H1 (cell line): ENCODE results near the gene PRICKLE2. TPM values are rescaled to one million over a fixed set of nuclear protein-coding genes. Genes with fewer than 3 reads are reported as not detected.

Experiments
- CTCF ChIA-PET: fragments of 300-600 bp; sonication (Branson Sonifier 250); formaldehyde crosslinking; loops from one replicate; lab custom pipeline; 2021; ENCODE audit not compliant: partially characterized antibody; lab: Charles Lee
- POLR2A ChIA-PET: fragments of 300-600 bp; sonication (Branson Sonifier 250); formaldehyde crosslinking; loops from one replicate; lab custom pipeline; 2021; ENCODE audit warnings: inconsistent platforms; ENCODE audit not compliant: partially characterized antibody; lab: Charles Lee
- DNase-seq, 2 experiments: peaks; one replicate each; pipeline versions ENCODE4 v3.0.0 to v3.0.0-alpha.2; 2010 to 2022; ENCODE audit warnings: low spot score in 2 of 2, low read depth in 1 of 2, mixed read lengths in 1 of 2
- FAIRE-seq: peaks from 2 replicates; lab custom pipeline; 2011; peaks lifted over from hg19 to GRCh38; lab: Jason Lieb, UNC
- H2AFZ ChIP-seq: 2 replicates; pipeline ENCODE4 v1.8.1; 2012; ENCODE audit warnings: low read length, inconsistent platforms
- H2AK5ac ChIP-seq: 2 replicates; pipeline ENCODE4 v1.6.1; 2013; ENCODE audit warnings: low read depth, low read length
- H2BK120ac ChIP-seq: replicated peaks from 2 replicates; pipeline ENCODE3; 2013; ENCODE audit warnings: low read depth, low read length, inconsistent platforms
- H2BK12ac ChIP-seq: 2 replicates; pipeline ENCODE4 v1.6.1; 2013; ENCODE audit warnings: low read depth, low read length
- H2BK15ac ChIP-seq: 2 replicates; pipeline ENCODE4 v1.6.1; 2013; ENCODE audit warnings: low read length
- H2BK20ac ChIP-seq: 2 replicates; pipeline ENCODE4 v1.6.1; 2013; ENCODE audit warnings: low read length
- H2BK5ac ChIP-seq: 2 replicates; pipeline ENCODE4 v1.6.1; 2013; ENCODE audit warnings: low read depth, low read length
- H3K14ac ChIP-seq: 2 replicates; pipeline ENCODE4 v1.6.1; 2013; ENCODE audit warnings: inconsistent platforms; ENCODE audit not compliant: insufficient read length
- H3K18ac ChIP-seq: 2 replicates; pipeline ENCODE4 v1.6.1; 2013; ENCODE audit warnings: low read length; ENCODE audit errors: extremely low read depth
- H3K23ac ChIP-seq: 2 replicates; pipeline ENCODE4 v1.6.1; 2013; ENCODE audit warnings: inconsistent platforms; ENCODE audit not compliant: insufficient read length
- H3K23me2 ChIP-seq: 2 replicates; pipeline ENCODE4 v1.6.1; 2013; ENCODE audit warnings: low read depth, low read length
- H3K27ac ChIP-seq: 2 replicates; pipeline ENCODE4 v1.6.1; 2011; ENCODE audit warnings: low read depth, low read length, inconsistent platforms
- H3K27me3 ChIP-seq, 4 experiments: replicated peaks in 1 of 4; 1 replicate in 1 of 4; 2 replicates in 3 of 4; pipeline versions ENCODE4 v1.6.1 to v1.8.1; 2011 to 2013; ENCODE audit warnings: low read length in 3 of 4, mild to moderate bottlenecking in 3 of 4, inconsistent platforms in 2 of 4, mixed read lengths in 2 of 4, moderate library complexity in 1 of 4; ENCODE audit not compliant: control insufficient read depth in 3 of 4, insufficient read depth in 3 of 4; ENCODE audit errors: extremely low read depth in 1 of 4
- H3K36me3 ChIP-seq, 4 experiments: 2 replicates each; pipeline versions ENCODE4 v1.6.1 to v1.8.1; 2011 to 2013; ENCODE audit warnings: mild to moderate bottlenecking in 4 of 4, low read length in 3 of 4, moderate library complexity in 2 of 4, control low read depth in 1 of 4, inconsistent platforms in 1 of 4; ENCODE audit not compliant: insufficient read depth in 4 of 4, control insufficient read depth in 2 of 4
- H3K4ac ChIP-seq: replicated peaks from 2 replicates; pipeline ENCODE3; 2013; ENCODE audit warnings: low read length, low read depth, mixed read lengths, inconsistent platforms; ENCODE audit not compliant: insufficient read length
- H3K4me1 ChIP-seq, 4 experiments: replicated peaks in 1 of 4; 1 replicate in 1 of 4; 2 replicates in 3 of 4; pipeline versions ENCODE4 v1.6.1 to v1.8.1; 2011 to 2013; ENCODE audit warnings: low read length in 3 of 4, inconsistent platforms in 2 of 4, mixed read lengths in 1 of 4; ENCODE audit not compliant: insufficient read depth in 4 of 4, control insufficient read depth in 3 of 4
- H3K4me2 ChIP-seq, 2 experiments: 2 replicates each; pipeline versions ENCODE4 v1.6.1 to v1.8.1; 2011 to 2013; ENCODE audit warnings: low read depth in 2 of 2, low read length in 2 of 2, control low read depth in 1 of 2, inconsistent platforms in 1 of 2, mild to moderate bottlenecking in 1 of 2; ENCODE audit not compliant: insufficient read depth in 1 of 2
- H3K4me3 ChIP-seq, 4 experiments: fragments of 200-600, 300-600 bp in 1 of 4; sonication (generic), shearing (Covaris generic), sonication (Bioruptor Twin) in 1 of 4; 2 replicates each; pipeline versions ENCODE4 v1.5.1 to v1.8.1; 2011 to 2016; ENCODE audit warnings: low read length in 4 of 4, low read depth in 3 of 4, control low read depth in 2 of 4, inconsistent platforms in 2 of 4, mild to moderate bottlenecking in 2 of 4, mixed read lengths in 1 of 4, moderate library complexity in 1 of 4; ENCODE audit not compliant: insufficient read depth in 2 of 4; ENCODE audit errors: extremely low read depth in 1 of 4
- H3K56ac ChIP-seq: replicated peaks from 2 replicates; pipeline ENCODE3; 2013; ENCODE audit warnings: low read depth, mild to moderate bottlenecking, mixed read lengths, low read length, inconsistent platforms; ENCODE audit not compliant: insufficient read length
- H3K79me1 ChIP-seq: 2 replicates; pipeline ENCODE4 v1.6.1; 2013; ENCODE audit warnings: low read depth, low read length, control low read depth
- H3K79me2 ChIP-seq, 2 experiments: 2 replicates each; pipeline versions ENCODE4 v1.6.1 to v1.8.1; 2012 to 2013; ENCODE audit warnings: low read length in 2 of 2, mild to moderate bottlenecking in 2 of 2, inconsistent platforms in 1 of 2; ENCODE audit not compliant: insufficient read depth in 2 of 2, control insufficient read depth in 1 of 2
- H3K9ac ChIP-seq, 4 experiments: replicated peaks in 1 of 4; 1 replicate in 1 of 4; 2 replicates in 3 of 4; pipeline versions ENCODE4 v1.6.1 to v1.8.1; 2011 to 2013; ENCODE audit warnings: low read depth in 3 of 4, low read length in 3 of 4, control low read depth in 2 of 4, mild to moderate bottlenecking in 2 of 4, moderate library complexity in 2 of 4, inconsistent platforms in 1 of 4; ENCODE audit errors: extremely low read depth in 1 of 4
- H3K9me3 ChIP-seq, 2 experiments: 2 replicates each; pipeline versions ENCODE4 v1.6.1 to v1.8.1; 2012 to 2013; ENCODE audit warnings: mild to moderate bottlenecking in 2 of 2, moderate library complexity in 2 of 2, control low read depth in 1 of 2, inconsistent platforms in 1 of 2, low read depth in 1 of 2, low read length in 1 of 2, mixed read lengths in 1 of 2; ENCODE audit not compliant: insufficient read depth in 2 of 2
- H4K20me1 ChIP-seq, 2 experiments: replicated peaks in 1 of 2; 2 replicates each; pipeline versions ENCODE3 to v1.8.1; 2011 to 2013; ENCODE audit warnings: inconsistent platforms in 2 of 2, low read length in 2 of 2, mild to moderate bottlenecking in 1 of 2; ENCODE audit not compliant: insufficient read depth in 2 of 2, control insufficient read depth in 1 of 2
- H4K5ac ChIP-seq: 2 replicates; pipeline ENCODE4 v1.6.1; 2013; ENCODE audit warnings: low read length, low read depth, mixed read lengths, inconsistent platforms; ENCODE audit not compliant: insufficient read length
- H4K8ac ChIP-seq: 2 replicates; pipeline ENCODE4 v1.8.0; 2013; ENCODE audit warnings: mild to moderate bottlenecking, moderate library complexity, low read length, inconsistent platforms; ENCODE audit not compliant: insufficient read depth; ENCODE audit errors: extremely low read depth
- H4K91ac ChIP-seq: replicated peaks from 2 replicates; pipeline ENCODE3; 2013; ENCODE audit warnings: low read length, mixed read lengths, inconsistent platforms; ENCODE audit not compliant: insufficient read length
- ATF3 ChIP-seq: IDR thresholded peaks from 2 replicates; pipeline ENCODE4 v1.6.1; 2011; ENCODE audit warnings: low read depth, mild to moderate bottlenecking, low read length; ENCODE audit not compliant: insufficient read depth
- CHD2 ChIP-seq: IDR thresholded peaks from 2 replicates; pipeline ENCODE4 v1.6.1; 2012; ENCODE audit warnings: low read length, improper control_type of control experiment
- EZH2 ChIP-seq: fragments of 200-600 bp; sonication (generic); IDR thresholded peaks from 2 replicates; pipeline ENCODE4 v1.7.1; 2012; ENCODE audit warnings: low read depth, mild to moderate bottlenecking, moderate library complexity, low read length, inconsistent platforms; ENCODE audit not compliant: severe bottlenecking
- FOSL1 ChIP-seq: IDR thresholded peaks from 2 replicates; pipeline ENCODE4 v1.6.1; 2011; ENCODE audit warnings: mild to moderate bottlenecking, low read depth, low read length, moderate library complexity; ENCODE audit not compliant: insufficient read depth
- HDAC6 ChIP-seq: IDR thresholded peaks from one replicate; pipeline ENCODE4 v1.7.1; 2012; ENCODE audit warnings: low read depth, mild to moderate bottlenecking, inconsistent platforms, low read length, moderate library complexity
- JUND ChIP-seq: IDR thresholded peaks from 2 replicates; pipeline ENCODE4 v1.6.1; 2011; ENCODE audit warnings: mild to moderate bottlenecking, improper control_type of control experiment, low read length
- PHF8 ChIP-seq: fragments of 200-600 bp; sonication (generic); conservative IDR thresholded peaks from 2 replicates; pipeline ENCODE4 v1.7.1; 2012; ENCODE audit warnings: low read depth, mild to moderate bottlenecking, inconsistent platforms, low read length, moderate library complexity
- SAP30 ChIP-seq: fragments of 300-600 bp; sonication (generic); IDR thresholded peaks from 2 replicates; pipeline ENCODE4 v1.7.1; 2012; ENCODE audit warnings: low read length, moderate library complexity, mild to moderate bottlenecking, inconsistent platforms; ENCODE audit not compliant: insufficient read depth, insufficient replicate concordance
- SIRT6 ChIP-seq: IDR thresholded peaks from one replicate; pipeline ENCODE4 v1.7.1; 2012; ENCODE audit warnings: low read length, inconsistent platforms
- SP4 ChIP-seq: IDR thresholded peaks from 2 replicates; pipeline ENCODE4 v1.6.1; 2012; ENCODE audit warnings: low read length, inconsistent platforms
- SRF ChIP-seq: IDR thresholded peaks from 2 replicates; pipeline ENCODE4 v1.6.1; 2011; ENCODE audit warnings: mild to moderate bottlenecking, low read depth, low read length, moderate library complexity
- SUZ12 ChIP-seq: fragments of 200-600 bp; sonication (generic); IDR thresholded peaks from 2 replicates; pipeline ENCODE4 v1.6.1; 2012; ENCODE audit warnings: mild to moderate bottlenecking, inconsistent platforms, low read length, moderate library complexity, mixed read lengths
- TCF12 ChIP-seq: IDR thresholded peaks from 2 replicates; pipeline ENCODE4 v1.6.1; 2011; ENCODE audit warnings: low read depth, mild to moderate bottlenecking, low read length
- ZNF274 ChIP-seq: IDR thresholded peaks from 2 replicates; pipeline ENCODE4 v1.7.0; 2012; ENCODE audit warnings: low read length, borderline replicate concordance; ENCODE audit errors: extremely low read depth
- WGBS, 2 experiments: shearing (Covaris generic) in 1 of 2; methylation state at CpG; one replicate each; pipeline versions ENCODE4 v1.1.6 to v1.1.7; 2013 to 2015; ENCODE audit warnings: low lambda C conversion rate in 2 of 2, mixed read lengths in 2 of 2, inconsistent platforms in 1 of 2, low coverage in 1 of 2, missing lambda C conversion rate in 1 of 2; ENCODE audit not compliant: insufficient replicate concordance in 2 of 2, insufficient coverage in 1 of 2, insufficient read length in 1 of 2; ENCODE audit errors: extremely low coverage in 1 of 2, missing lambda C conversion rate in 1 of 2; 5-methylcytosine and 5-hydroxymethylcytosine counted together
- polyA plus RNA-seq, 7 experiments: library from polyadenylated mRNA; depleted of rRNA in 3 of 7; stranded (reverse) in 5 of 7; unstranded in 2 of 7; fragments of >200 nt in 5 of 7; fragments of 200-250 nt in 2 of 7; gene quantifications; 1 replicate in 5 of 7; 2 replicates in 1 of 7; 4 replicates in 1 of 7; pipeline versions ENCODE4 v1.2.1 to v1.2.3, GENCODE V29; 2011 to 2013; ENCODE audit warnings: missing spikeins in 2 of 7, mixed read lengths in 2 of 7
- total RNA-seq: library from RNA; stranded (reverse); fragmentation: NEBNext Ultra II Directional; extraction: Animal tissue kit (Norgen Biotek cat#: 25700); gene quantifications from 2 replicates; pipeline ENCODE4 v1.2.1, GENCODE V29; 2021

The PRICKLE2 gene
- total and polyA plus RNA-seq, 2 of the 8 experiments (the other 6 are each of a cell fraction or from before 2014, with no cell fraction given) = 2.9 to 8.0 TPM

- Histone ChIP-seq H2BK120ac (no peak overlapping the region), H3K18ac (no peak overlapping the region), H3K79me2 (no peaks in the 10 kb centered on the region), H3K27me3 (no peaks in the 10 kb centered on the region), H3K14ac (no peak overlapping the region), H3K9ac (no peak overlapping the region), H4K8ac (no peak overlapping the region), H3K9me3 (peaks cover 9 to 10% of the 10 kb centered on the region in 2 experiments; a peak in 2 of 4 replicates), H3K23me2 (no peaks in the 10 kb centered on the region; the same call in 1 of the 2 replicates), H3K56ac (no peak overlapping the region), H3K4me2 (no peak overlapping the region), H2AFZ (no peak overlapping the region), H3K23ac (no peak overlapping the region), H3K79me1 (no peaks in the 10 kb centered on the region), H2BK12ac (no peak overlapping the region), H2AK5ac (no peak overlapping the region), H3K4ac (no peak overlapping the region), H3K4me1 (peaks cover 3 to 9% (median 4%) of the 10 kb centered on the region in 4 experiments), H4K5ac (no peak overlapping the region), H3K27ac (no peak overlapping the region), H4K91ac (no peak overlapping the region), H2BK15ac (no peak overlapping the region), H2BK5ac (no peak overlapping the region), H4K20me1 (peaks cover 0 to 2% of the 10 kb centered on the region in 2 experiments), H2BK20ac (no peak overlapping the region), H3K4me3 (no peak overlapping the region), H3K36me3 (peaks cover 0 to 5% (median 0%) of the 10 kb centered on the region in 4 experiments; a peak in 1 of 8 replicates)
- WGBS, 2 experiments = 91% methylated on average over 3 of the region's 3 CpGs; no CpG with 5 or more reads in 1 of the 2 experiments
- ChIA-PET POLR2A (interaction anchor here (1.2 kb wide), 1 partner anchor 10 kb away, joined by 5 read pairs; the partner anchor contains the start of gene PRICKLE2), CTCF (interaction anchor here (0.6 to 2.5 kb wide), 4 partner anchors 10 to 228 kb away, joined by 3 to 15 read pairs (median 3); partner anchors contain the start of gene PRICKLE2)
- no peak for FAIRE-seq
- no peak for DNase-seq
- no peak for TF ChIP-seq SUZ12
- no peak for TF ChIP-seq SIRT6
- no peak for TF ChIP-seq EZH2
- TF ChIP-seq TCF12 = no peak
- TF ChIP-seq FOSL1 = no peak
- no peak for TF ChIP-seq PHF8
- TF ChIP-seq SRF = no peak
- no peak for TF ChIP-seq ATF3
- TF ChIP-seq JUND = no peak
- no peak for TF ChIP-seq SAP30
- no peak for TF ChIP-seq SP4
- TF ChIP-seq HDAC6 = no peak
- no peak for TF ChIP-seq ZNF274
- no peak for TF ChIP-seq CHD2
Measured at GRCh38 chr3:64235605-64236004, 10.3 kb upstream of the PRICKLE2 start.
